A172 (cell line): ENCODE data around the gene COL9A2. TPM values are rescaled to one million over a fixed set of nuclear protein-coding genes. Genes with fewer than 3 reads are reported as not detected.

Experiments used
- DNase-seq: peaks from one replicate; pipeline ENCODE4 v3.0.0-alpha.2; 2015; ENCODE audit warnings: low spot score
- total RNA-seq: library from RNA; depleted of rRNA; stranded (reverse); fragments of >200 nt; shearing (Covaris generic); gene quantifications from 2 replicates; pipeline ENCODE4 v1.2.3, GENCODE V29; 2014

Gene COL9A2
- total RNA-seq, 1 experiment from 2014 or later, result 0.90 TPM

GRCh38 chr1:40318476-40318875, 1.4 kb upstream of the COL9A2 start:
- DNase-seq, result no peak

- DNase-seq, result no peak
These were observed 448 bp upstream of the COL9A2 start for GRCh38 chr1:40317394-40318074.

GRCh38 chr1:40315795-40316594, 1.1 kb downstream of the COL9A2 start:
- no peak for DNase-seq

- no peak for DNase-seq
These were observed 1.8 kb downstream of the COL9A2 start for GRCh38 chr1:40315239-40315794.

GRCh38 chr1:40314721-40315238, 2.3 kb downstream of the COL9A2 start:
- DNase-seq, result no peak

- no peak for DNase-seq
These were observed 2.9 kb downstream of the COL9A2 start for GRCh38 chr1:40313958-40314720.

GRCh38 chr1:40313329-40313957, 3.6 kb downstream of the COL9A2 start:
- peak; percentile 72 for DNase-seq

- DNase-seq, result no peak
These were observed 4.6 kb downstream of the COL9A2 start for GRCh38 chr1:40312238-40313205.

GRCh38 chr1:40311692-40312091, 5.4 kb downstream of the COL9A2 start:
- no peak for DNase-seq

GRCh38 chr1:40310983-40311642, 6.0 kb downstream of the COL9A2 start:
- DNase-seq, result no peak

GRCh38 chr1:40310129-40310461, 7.0 kb downstream of the COL9A2 start:
- DNase-seq, result no peak

- no peak for DNase-seq
These were observed 7.5 kb downstream of the COL9A2 start for GRCh38 chr1:40309374-40310128.

GRCh38 chr1:40308036-40308727, 8.9 kb downstream of the COL9A2 start:
- no peak for DNase-seq

GRCh38 chr1:40307186-40307585, 9.9 kb downstream of the COL9A2 start:
- no peak for DNase-seq

GRCh38 chr1:40306296-40306695, 10.8 kb downstream of the COL9A2 start:
- no peak for DNase-seq

GRCh38 chr1:40305871-40306270, 11.2 kb downstream of the COL9A2 start:
- no peak for DNase-seq

GRCh38 chr1:40305451-40305850, 11.6 kb downstream of the COL9A2 start:
- no peak for DNase-seq

- no peak for DNase-seq
These were observed 13.3 kb downstream of the COL9A2 start for GRCh38 chr1:40303790-40304189.
